Gastroesophageal sphincter (tissue), 4 donors: Measurements from ENCODE around the gene ENOX1. TPM values are rescaled to one million over a fixed set of nuclear protein-coding genes. Genes with fewer than 3 reads are reported as not detected.

Source experiments
- ATAC-seq: fragments of 150-250 bp; one replicate; pipeline ENCODE4 v1.9.1; 2016; ENCODE audit warnings: mild to moderate bottlenecking, moderate library complexity
- H3K27ac ChIP-seq, 4 donors: fragments of 200-600 bp; sonication (generic) in 3 of 4; 1 replicate in 3 of 4; 2 replicates in 1 of 4; pipeline ENCODE4 v1.5.1; 2016 to 2019
- H3K27me3 ChIP-seq: fragments of 200-600 bp; sonication (generic); one replicate; pipeline ENCODE4 v1.5.1; 2019
- H3K36me3 ChIP-seq, 2 donors: fragments of 200-600 bp; sonication (generic); one replicate each; pipeline ENCODE4 v1.5.1; 2019; ENCODE audit warnings: control low read depth in 1 of 2
- H3K4me1 ChIP-seq, 3 donors: fragments of 200-600 bp; sonication (generic); 1 replicate in 2 of 3; 2 replicates in 1 of 3; pipeline ENCODE4 v1.5.1; 2016 to 2019; ENCODE audit warnings: control low read depth in 2 of 3
- H3K4me3 ChIP-seq, 2 donors: fragments of 200-600 bp; sonication (generic); one replicate each; pipeline ENCODE4 v1.5.1; 2019; ENCODE audit warnings: mild to moderate bottlenecking in 1 of 2, moderate library complexity in 1 of 2
- H3K9me3 ChIP-seq, 3 donors: fragments of 200-600 bp; sonication (generic); one replicate each; pipeline ENCODE4 v1.5.1; 2017 to 2019; ENCODE audit warnings: control low read depth in 2 of 3
- EP300 ChIP-seq: sonication (generic); formaldehyde crosslinking; IDR thresholded peaks from one replicate; pipeline ENCODE4 v1.6.1; 2017; ENCODE audit warnings: antibody characterized with exemption, mild to moderate bottlenecking
- POLR2A ChIP-seq, 2 donors: fragments of 450-650 bp; IDR thresholded peaks; one replicate each; pipeline ENCODE4 v1.6.1; 2017; ENCODE audit warnings: antibody characterized with exemption in 2 of 2, mild to moderate bottlenecking in 2 of 2, moderate library complexity in 1 of 2
- POLR2AphosphoS5 ChIP-seq: sonication (generic); formaldehyde crosslinking; IDR thresholded peaks from one replicate; pipeline ENCODE4 v1.6.1; 2017; ENCODE audit warnings: antibody characterized with exemption
- WGBS, 2 donors: methylation state at CpG; one replicate each; pipeline ENCODE4 v1.1.5; 2018; ENCODE audit warnings: low coverage in 1 of 2; 5-methylcytosine and 5-hydroxymethylcytosine counted together
- total RNA-seq, 4 donors: library from RNA; depleted of rRNA; stranded (reverse); fragments of >200 nt; gene quantifications; one replicate each; pipeline ENCODE4 v1.1.0, GENCODE V29; 2016
- TF ChIP-seq, protein P1 (sequence below), 4 experiments: fragments of 200-600 bp in 2 of 4; fragments of 450-650 bp in 2 of 4; sonication (generic) in 1 of 4; IDR thresholded peaks; one replicate each; pipeline ENCODE4 v1.5.1; 2017 to 2019; ENCODE audit warnings: antibody characterized with exemption in 4 of 4, mild to moderate bottlenecking in 2 of 4, moderate library complexity in 2 of 4

The ENOX1 gene
- total RNA-seq, 4 donors from 2014 or later, result 1.8 to 11.6 (median 9.4) TPM

DNA sequence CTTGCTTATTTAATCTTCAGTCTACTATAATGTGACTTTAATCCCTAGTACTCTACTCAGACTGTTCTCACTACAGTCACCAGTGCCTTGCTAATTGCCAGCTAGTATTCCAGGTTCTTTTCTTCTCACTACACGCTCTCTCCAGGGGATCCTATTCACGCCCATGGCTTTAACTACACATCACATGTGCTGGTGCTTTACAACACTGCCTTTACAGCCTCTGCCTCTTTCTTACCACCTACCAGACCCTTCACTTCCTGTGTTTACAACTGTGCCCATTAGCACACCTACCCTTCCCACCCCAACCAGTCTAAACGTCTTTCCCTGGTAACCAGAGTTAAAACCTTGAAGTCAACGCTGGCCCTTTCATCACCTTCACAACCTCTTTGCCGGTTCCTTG lies 513.9 kb downstream of the ENOX1 start:
- H3K9me3 ChIP-seq, result no peaks in the 10 kb centered on the region
- ATAC-seq, result no peak
- WGBS, 2 donors, result 72 to 88% methylated on average over 4 to 5 of the region's 5 CpGs

DNA sequence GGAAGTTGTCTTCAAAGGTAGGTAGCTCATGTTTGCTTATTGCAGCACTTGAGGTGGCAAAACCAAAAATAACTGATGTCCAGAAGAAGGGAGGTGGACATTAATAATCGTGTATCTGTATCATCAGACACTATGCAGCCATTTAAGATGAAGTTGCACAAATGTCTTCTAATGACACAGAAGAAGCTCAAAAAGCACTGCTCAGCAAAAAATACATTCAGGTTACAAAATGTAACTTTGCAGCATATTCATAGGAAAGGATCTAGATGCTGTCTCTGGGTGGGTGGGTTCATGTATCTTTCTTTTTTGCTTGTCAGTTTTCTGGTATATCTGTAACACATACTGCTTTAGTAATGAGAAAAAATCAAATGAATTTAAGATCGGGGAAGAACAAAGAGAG lies 515.6 kb downstream of the ENOX1 start:
- Histone ChIP-seq H3K36me3 (no peaks in the 10 kb centered on the region), H3K4me3 (no peak overlapping the region), H3K9me3 (no peaks in the 10 kb centered on the region), H3K27ac (peak overlapping the region in 2 of 4 donors; percentile 81 to 83), H3K27me3 (no peaks in the 10 kb centered on the region), H3K4me1 (peaks cover 7 to 24% (median 19%) of the 10 kb centered on the region in 3 donors)
- WGBS, 2 donors, result 79 to 90% methylated on average over 2 of the region's 2 CpGs
- TF ChIP-seq, protein P1, sequence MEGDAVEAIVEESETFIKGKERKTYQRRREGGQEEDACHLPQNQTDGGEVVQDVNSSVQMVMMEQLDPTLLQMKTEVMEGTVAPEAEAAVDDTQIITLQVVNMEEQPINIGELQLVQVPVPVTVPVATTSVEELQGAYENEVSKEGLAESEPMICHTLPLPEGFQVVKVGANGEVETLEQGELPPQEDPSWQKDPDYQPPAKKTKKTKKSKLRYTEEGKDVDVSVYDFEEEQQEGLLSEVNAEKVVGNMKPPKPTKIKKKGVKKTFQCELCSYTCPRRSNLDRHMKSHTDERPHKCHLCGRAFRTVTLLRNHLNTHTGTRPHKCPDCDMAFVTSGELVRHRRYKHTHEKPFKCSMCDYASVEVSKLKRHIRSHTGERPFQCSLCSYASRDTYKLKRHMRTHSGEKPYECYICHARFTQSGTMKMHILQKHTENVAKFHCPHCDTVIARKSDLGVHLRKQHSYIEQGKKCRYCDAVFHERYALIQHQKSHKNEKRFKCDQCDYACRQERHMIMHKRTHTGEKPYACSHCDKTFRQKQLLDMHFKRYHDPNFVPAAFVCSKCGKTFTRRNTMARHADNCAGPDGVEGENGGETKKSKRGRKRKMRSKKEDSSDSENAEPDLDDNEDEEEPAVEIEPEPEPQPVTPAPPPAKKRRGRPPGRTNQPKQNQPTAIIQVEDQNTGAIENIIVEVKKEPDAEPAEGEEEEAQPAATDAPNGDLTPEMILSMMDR (IDR thresholded peaks at IDR 0.05), result no peak
- TF ChIP-seq EP300 (no peak), POLR2AphosphoS5 (no peak), POLR2A (IDR thresholded peaks at IDR 0.05) (no peak)
- no peak for ATAC-seq

More for the DNA sequence above, 513.9 kb downstream of the ENOX1 start:
- Histone ChIP-seq H3K4me1 (peaks cover 7 to 24% (median 19%) of the 10 kb centered on the region in 3 donors), H3K36me3 (no peaks in the 10 kb centered on the region), H3K4me3 (no peak overlapping the region), H3K27me3 (no peaks in the 10 kb centered on the region), H3K27ac (peak overlapping the region in 1 of 4 donors; percentile 51)
- TF ChIP-seq POLR2AphosphoS5 (no peak), EP300 (no peak), POLR2A (IDR thresholded peaks at IDR 0.05) (no peak)
- TF ChIP-seq, protein P1 (IDR thresholded peaks at IDR 0.05), result no peak

DNA sequence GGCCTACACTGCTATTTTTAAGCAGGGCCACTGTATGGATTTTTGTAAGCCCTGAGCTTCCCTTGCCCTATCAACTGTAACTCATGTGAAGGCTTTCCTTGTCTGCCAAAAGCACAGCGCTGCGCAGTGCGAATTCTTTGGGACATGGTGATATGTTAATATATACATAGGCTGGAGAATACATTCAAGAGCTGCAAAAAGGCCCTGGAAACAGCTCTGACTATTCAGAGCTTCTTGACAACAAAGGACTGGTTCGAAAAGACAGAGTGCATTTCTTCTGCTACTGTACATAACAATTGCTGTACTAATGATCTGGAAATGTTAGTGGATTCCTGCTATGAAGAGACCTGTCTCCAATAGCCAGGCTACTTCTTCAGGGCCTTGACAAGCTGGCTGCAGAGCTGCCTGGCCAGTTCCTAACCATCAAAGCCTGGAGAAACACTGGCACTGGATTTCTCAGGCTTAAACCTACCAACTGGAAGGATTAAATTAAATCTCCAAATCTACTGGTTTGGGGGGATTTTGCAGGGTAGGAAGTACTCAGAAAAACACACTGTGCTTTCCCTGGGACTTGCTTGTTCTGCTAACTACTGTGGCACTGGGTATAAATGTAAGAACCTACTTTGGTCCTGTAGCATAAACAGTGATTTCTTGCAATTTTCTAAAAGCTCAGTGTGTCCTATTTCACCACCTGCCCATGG lies 516.5 kb downstream of the ENOX1 start:
- ATAC-seq, result no peak
- Histone ChIP-seq H3K36me3 (no peaks in the 10 kb centered on the region), H3K27me3 (no peaks in the 10 kb centered on the region), H3K27ac (peak overlapping the region; percentile 58 to 86 (median 82)), H3K4me3 (no peak overlapping the region), H3K9me3 (no peaks in the 10 kb centered on the region), H3K4me1 (peaks cover 7 to 24% (median 17%) of the 10 kb centered on the region in 3 donors)
- TF ChIP-seq POLR2A (IDR thresholded peaks at IDR 0.05) (no peak), EP300 (no peak)
- 70 to 73% methylated on average over 3 to 4 of the region's 4 CpGs for WGBS, 2 donors

DNA sequence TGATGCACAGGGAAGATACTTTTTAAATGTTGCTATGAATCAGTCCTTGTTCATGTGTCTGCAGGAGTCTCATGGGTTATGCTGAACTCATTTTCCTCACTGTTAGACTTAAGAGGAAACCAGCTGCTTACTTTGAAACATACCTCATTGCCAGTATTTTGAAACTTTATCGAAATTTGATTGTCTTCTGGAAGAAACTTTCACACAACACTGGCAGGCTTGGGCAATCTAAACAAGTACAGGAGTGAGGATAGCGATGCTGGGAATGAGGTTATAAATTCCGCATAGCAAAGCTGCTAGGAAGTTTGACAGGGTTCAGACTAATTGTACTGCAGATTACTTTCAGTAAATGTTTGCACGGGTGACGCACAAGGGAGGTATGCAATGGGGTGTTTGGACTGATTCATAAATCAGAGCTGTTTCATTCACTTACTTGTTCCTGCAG lies 517.7 kb downstream of the ENOX1 start:
- peak; percentile 96 for ATAC-seq
- WGBS, 2 donors, result 12 to 40% methylated on average over 4 to 5 of the region's 5 CpGs
- Histone ChIP-seq H3K27me3 (no peaks in the 10 kb centered on the region), H3K36me3 (no peaks in the 10 kb centered on the region), H3K4me3 (no peak overlapping the region), H3K4me1 (peaks cover 7 to 24% (median 15%) of the 10 kb centered on the region in 3 donors), H3K27ac (peak overlapping the region; percentile 58 to 86 (median 82)), H3K9me3 (no peaks in the 10 kb centered on the region)
- TF ChIP-seq, protein P1 (IDR thresholded peaks at IDR 0.05), result no peak
- TF ChIP-seq EP300 (peak; percentile 52), POLR2A (IDR thresholded peaks at IDR 0.05) (no peak), POLR2AphosphoS5 (peak; percentile 98)

DNA sequence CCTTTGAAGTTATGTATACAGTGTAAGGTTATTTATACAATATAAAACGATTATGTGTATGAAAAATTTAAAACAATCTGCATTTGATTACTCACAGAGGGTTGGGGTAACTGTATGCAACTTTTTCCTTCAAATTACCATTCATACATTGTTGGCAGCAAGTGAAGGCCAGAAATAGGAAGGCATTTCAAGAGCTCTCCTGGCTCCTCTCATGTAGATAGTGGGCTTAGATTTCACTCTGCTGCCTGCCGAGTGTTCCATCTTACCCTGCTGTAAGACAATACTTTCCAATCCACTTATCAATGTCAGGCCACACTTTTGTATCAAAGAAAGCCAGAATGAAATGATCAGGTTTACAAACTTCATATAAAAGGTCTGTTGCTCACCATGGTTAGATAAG lies 518.1 kb downstream of the ENOX1 start:
- H3K27me3 ChIP-seq, result no peaks in the 10 kb centered on the region
- no peak for ATAC-seq
- H3K4me3 ChIP-seq, result no peak overlapping the region
- WGBS, 2 donors, result 23 to 33% methylated on average over 2 of the region's 2 CpGs
- peaks cover 7 to 24% (median 15%) of the 10 kb centered on the region in 3 donors for H3K4me1 ChIP-seq
- no peaks in the 10 kb centered on the region for H3K36me3 ChIP-seq
- H3K27ac ChIP-seq, result peak overlapping the region; percentile 58 to 83 (median 72)
- no peaks in the 10 kb centered on the region for H3K9me3 ChIP-seq
- TF ChIP-seq, protein P1 (IDR thresholded peaks at IDR 0.05), result no peak
- no peak for TF ChIP-seq EP300
- TF ChIP-seq POLR2AphosphoS5, result no peak
- TF ChIP-seq POLR2A (IDR thresholded peaks at IDR 0.05), result no peak
